HG03095 (cell line): ENCODE results near the gene ZBTB45.
A peak's percentile ranks its signal among the peaks of the same experiment; 100 is the strongest.

ENCODE experiments used
- ATAC-seq: cut with Tn5 transposase; IDR thresholded peaks from one replicate; pipeline ENCODE4 v1.9.1; 2021; ENCODE audit warnings: moderate library complexity; ENCODE audit not compliant: unreplicated experiment

ZBTB45 gene

DNA sequence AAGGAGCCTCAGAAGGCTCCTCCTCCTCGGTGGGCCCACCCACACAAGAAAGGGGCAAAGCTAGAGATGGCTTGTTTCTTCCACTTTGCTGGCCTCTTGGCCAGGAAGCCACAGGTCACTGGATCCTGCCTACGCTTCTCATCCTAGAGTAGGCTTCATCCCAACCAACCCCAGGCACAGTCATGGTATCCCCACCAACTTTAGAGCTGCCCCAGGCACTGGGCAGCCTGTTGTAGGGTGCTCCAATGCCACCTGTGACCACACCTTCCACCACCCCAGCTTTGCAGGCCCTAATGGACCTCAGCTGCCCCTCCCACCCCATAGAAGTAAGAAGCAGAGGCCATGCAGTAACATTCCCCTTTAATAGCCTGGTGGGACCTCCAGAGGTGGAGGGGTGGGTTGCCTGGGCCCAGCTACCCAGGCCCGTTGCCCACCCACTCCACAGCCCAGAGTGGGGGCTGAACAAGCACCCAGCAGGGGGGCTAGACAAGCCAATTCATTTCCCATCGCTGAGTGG lies 35.8 kb upstream of the ZBTB45 start:
- ATAC-seq = no peak

DNA sequence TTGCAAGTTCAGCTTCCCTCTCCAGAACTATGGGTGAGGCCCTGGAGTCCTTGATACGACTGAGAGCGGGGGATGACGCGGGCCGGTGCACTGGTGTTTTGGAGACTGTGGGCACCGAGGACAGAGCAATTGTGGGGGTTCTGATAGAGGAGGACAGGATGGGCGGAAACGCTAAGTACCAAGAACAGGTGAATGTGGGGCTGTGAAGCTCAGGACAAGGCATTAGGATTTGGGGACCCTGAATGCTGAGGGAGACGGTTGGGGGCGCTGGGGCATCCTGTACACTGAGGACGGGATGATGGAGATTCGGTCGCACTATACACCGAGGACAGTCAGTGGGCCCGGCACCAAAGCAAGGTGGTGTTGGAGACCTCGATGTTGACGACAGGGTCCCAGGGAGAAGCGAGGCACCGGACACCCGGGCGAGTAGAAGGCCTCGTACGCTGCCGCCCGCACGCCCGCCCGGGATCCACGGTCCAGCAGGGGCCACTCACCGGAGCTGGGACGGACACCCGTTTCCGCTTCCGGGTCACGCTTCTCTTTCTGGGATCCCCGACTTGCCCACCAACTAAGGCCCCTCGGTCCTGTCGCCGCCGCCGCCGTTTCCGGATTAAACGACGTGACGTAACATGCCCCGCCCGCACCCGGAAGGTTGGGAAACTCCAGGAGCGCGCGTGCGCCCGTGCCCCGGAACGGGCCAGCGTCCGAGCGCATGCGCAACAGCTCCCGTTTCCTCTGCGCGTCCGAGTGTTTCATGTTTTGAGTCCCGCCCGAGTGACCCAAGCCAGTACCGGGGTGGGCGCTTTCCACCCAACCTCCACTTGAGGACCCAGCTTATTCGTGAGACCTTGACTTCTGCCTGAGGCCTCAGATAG lies 35.1 kb upstream of the ZBTB45 start, which contains the start of gene CHMP2A:
Gene CHMP2A (minus strand): TSS at position 612 of the 875 bp plus-strand sequence. CDS start 893 bp downstream, outside the sequence.
- ATAC-seq = peak; percentile 22

GRCh38 chr19:58553799-58554493 lies 34.3 kb upstream of the ZBTB45 start:
- ATAC-seq = no peak

- no peak for ATAC-seq
These were observed 33.0 kb upstream of the ZBTB45 start for GRCh38 chr19:58552655-58553054.

DNA sequence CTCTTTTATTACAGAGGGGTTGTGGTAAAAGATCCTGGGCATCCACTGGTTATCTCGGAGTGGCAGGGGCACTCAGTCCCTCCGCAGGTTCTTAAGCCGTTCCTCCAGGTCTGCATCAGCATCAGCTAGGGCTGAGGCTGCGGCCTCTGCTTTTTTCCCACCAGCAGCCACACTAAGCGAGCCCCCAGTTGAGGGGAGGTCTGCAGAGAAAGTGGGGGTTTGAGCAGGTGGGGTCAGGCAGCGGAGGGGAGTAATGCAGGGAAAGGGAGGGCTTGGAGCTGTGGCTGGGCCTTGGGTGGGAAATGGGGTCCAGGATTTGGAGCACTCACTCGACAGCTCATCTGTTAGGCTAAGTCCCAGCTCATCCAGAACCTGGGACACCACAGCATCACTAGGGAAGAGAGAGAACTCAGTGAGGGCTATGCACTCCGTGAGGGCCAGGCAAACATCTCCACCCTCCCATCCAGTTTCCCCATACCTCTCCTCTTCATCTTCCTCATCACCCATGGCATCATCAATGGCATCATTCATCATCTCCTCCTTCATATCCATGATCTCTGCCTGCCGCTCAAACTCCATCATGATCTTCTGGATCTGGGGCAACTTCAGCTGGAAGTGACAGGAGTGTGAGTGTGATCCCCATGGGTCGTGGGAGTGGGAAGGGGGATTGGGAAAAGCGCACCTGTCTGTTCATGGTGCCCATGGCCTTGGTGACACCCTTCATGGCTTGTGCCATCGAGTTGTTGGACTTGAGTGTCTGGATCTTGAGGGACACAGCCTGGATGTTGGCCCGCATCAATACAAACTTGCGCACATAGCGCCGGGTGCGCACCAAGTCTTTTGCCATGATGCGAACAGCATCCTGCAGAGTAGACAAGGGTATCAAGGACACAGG lies 32.2 kb upstream of the ZBTB45 start:
- ATAC-seq = no peak

GRCh38 chr19:58551123-58551497 lies 31.5 kb upstream of the ZBTB45 start:
- no peak for ATAC-seq

DNA sequence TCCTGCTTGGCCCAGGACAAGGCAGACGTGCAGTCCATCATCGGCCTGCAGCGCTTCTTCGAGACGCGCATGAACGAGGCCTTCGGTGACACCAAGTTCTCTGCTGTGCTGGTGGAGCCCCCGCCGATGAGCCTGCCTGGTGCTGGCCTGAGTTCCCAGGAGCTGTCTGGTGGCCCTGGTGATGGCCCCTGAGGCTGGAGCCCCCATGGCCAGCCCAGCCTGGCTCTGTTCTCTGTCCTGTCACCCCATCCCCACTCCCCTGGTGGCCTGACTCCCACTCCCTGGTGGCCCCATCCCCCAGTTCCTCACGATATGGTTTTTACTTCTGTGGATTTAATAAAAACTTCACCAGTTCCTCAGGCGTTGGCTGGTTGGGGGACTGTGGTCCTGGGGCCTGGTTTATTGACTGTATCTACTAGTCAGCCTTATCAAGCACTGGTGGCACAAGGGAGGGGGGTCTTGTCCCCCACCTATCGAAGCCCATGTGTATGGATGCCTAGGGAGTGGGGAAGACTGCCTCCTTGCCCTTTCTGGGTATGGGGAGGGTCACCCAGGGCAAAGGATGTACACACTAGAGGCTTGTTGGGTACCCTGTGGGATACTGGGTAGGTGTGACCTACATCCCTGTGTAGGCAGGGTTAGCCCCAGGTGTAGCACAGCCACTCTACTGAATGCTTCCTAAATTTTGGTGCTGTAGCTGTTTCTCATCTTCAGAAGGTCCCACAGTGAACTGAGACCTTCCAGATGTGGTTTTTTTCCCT lies 30.9 kb upstream of the ZBTB45 start:
- no peak for ATAC-seq

- no peak for ATAC-seq
These were observed 30.2 kb upstream of the ZBTB45 start for GRCh38 chr19:58549664-58550361.

DNA sequence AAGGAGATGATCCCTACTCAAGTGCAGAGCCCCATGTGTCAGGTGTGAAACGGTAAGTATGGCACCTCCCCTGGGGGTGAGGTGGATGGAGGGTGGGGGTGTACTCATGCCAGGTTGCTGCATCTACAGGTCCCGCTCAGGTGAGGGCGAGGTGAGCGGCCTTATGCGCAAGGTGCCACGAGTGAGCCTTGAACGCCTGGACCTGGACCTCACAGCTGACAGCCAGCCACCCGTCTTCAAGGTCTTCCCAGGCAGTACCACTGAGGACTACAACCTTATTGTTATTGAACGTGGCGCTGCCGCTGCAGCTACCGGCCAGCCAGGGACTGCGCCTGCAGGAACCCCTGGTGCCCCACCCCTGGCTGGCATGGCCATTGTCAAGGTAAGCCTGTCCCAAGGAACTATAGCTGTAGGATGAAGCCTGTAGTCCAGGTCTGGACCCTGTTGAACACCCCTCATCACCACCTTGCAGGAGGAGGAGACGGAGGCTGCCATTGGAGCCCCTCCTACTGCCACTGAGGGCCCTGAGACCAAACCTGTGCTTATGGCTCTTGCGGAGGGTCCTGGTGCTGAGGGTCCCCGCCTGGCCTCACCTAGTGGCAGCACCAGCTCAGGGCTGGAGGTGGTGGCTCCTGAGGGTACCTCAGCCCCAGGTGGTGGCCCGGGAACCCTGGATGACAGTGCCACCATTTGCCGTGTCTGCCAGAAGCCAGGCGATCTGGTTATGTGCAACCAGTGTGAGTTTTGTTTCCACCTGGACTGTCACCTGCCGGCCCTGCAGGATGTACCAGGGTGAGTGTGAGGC lies 29.5 kb upstream of the ZBTB45 start:
- ATAC-seq = no peak

- no peak for ATAC-seq
These were observed 28.0 kb upstream of the ZBTB45 start for GRCh38 chr19:58547323-58548312.

DNA sequence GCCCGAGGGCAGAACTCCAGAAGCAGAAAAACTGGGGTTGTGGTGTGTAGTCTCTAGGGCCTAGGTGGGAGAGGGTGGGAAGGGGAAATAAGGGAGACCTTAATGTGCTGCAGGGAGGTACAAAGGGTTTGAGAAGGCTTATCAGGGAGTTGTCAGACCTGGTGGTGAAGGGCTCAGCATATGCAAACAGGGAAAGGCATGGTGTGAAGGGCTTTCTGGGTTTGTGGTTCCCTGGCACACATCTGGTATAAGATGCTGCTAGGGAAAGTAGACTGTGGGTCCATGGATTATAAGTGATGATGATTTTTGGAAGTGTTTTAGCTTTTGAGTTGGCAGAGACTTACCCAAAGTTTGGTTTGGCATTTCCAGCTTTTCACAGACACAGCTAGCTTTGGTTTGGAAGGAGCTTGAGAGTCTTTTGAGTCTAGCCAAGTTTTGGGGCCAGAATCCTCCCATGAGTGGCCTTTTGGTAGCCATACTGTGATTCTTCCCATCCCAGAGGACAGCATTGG lies 26.5 kb upstream of the ZBTB45 start:
- ATAC-seq = no peak

DNA sequence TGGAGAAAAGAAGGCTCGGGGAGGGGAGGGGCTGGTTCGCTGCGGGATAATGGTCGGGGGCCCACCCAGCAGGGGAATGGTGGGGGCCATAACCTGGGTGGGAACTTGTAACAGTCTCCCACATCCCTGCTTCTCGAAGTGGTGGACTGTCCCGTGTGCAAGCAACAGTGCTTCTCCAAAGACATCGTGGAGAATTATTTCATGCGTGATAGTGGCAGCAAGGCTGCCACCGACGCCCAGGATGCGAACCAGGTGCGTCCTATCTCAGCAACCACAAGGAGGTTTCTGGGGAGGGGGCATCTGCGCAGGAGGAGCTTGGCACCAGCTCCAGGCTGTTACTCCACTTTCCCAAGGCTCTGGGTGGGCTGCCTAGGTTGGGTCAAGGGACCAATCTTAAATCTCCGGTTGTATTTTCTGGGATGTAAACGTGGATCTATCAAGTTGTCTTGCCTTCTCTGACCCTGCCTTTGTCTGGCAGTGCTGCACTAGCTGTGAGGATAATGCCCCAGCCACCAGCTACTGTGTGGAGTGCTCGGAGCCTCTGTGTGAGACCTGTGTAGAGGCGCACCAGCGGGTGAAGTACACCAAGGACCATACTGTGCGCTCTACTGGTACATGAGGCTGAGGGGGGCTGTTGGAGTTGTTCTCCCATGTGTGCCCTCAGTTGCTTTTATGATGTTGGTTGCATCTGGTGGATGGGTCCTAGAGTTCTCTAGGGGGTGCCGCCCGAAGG lies 25.8 kb upstream of the ZBTB45 start:
- no peak for ATAC-seq

DNA sequence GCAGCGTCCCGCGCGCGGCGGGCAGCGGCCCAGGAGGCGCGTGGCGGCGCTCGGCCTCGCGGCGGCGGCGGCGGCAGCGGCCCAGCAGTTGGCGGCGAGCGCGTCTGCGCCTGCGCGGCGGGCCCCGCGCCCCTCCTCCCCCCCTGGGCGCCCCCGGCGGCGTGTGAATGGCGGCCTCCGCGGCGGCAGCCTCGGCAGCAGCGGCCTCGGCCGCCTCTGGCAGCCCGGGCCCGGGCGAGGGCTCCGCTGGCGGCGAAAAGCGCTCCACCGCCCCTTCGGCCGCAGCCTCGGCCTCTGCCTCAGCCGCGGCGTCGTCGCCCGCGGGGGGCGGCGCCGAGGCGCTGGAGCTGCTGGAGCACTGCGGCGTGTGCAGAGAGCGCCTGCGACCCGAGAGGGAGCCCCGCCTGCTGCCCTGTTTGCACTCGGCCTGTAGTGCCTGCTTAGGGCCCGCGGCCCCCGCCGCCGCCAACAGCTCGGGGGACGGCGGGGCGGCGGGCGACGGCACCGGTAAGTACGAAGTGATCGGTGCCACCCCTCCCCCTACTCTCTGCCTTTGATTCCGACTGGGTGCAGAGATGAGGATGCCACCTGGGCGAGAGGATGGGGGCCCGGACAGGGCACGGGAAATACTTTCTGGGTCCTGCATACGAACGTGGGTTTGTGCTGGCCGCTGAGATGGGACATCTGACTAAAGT lies 25.1 kb upstream of the ZBTB45 start:
- ATAC-seq = peak; percentile 41

DNA sequence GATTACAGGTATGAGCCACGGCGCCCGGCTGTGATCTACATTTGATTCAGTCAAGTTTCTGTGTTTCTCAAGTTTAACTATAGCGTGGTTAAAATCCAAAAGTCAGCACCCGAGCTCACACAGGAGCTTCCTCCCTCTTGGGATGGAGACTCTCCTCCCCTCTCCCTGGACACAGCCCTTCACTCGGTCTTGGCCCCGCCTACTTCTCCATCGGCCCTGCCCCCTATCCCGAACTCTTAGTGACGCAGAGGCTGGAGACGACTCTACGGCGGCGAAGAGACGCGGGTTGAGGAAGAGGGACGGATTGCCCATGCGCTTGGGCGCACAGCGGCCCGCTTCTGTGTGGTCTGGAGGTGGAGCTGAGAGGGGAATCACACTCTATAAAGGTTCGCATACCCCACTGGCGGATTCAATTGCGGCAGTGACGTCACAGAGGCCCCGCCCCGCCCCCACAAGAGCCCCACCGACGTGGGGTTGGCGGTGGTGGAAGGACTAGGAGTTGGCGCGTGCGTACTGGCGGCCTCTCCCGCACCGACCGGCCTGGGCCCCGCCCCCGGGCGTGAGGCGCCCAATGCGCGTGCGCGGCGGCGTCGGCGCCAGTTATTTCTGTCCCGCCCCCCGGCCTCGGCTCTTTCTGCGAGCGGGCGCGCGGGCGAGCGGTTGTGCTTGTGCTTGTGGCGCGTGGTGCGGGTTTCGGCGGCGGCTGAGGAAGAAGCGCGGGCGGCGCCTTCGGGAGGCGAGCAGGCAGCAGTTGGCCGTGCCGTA lies 24.4 kb upstream of the ZBTB45 start, which contains the start of gene TRIM28:
Gene TRIM28 (plus strand): TSS at position 239 of the 765 bp plus-strand sequence. CDS start 694 bp downstream, outside the sequence.
- ATAC-seq = peak; percentile 83
